WI38 (cell line): ENCODE data around the gene TNFAIP2.
"Not testable (repeated sequence)": the region's sequence is repeated elsewhere in the genome, so short reads cannot be mapped to it uniquely, and the experiment has no call there.

Experiments
- H3K4me3 ChIP-seq: 2 replicates; pipeline ENCODE4 v1.5.1; 2011; ENCODE audit warnings: low read depth, mild to moderate bottlenecking, control low read depth, low read length
- TF ChIP-seq, protein P1 (sequence below): IDR thresholded peaks from 2 replicates; pipeline ENCODE4 v1.5.1; 2012; ENCODE audit warnings: low read depth, mild to moderate bottlenecking, control low read depth, low read length

Gene TNFAIP2

DNA sequence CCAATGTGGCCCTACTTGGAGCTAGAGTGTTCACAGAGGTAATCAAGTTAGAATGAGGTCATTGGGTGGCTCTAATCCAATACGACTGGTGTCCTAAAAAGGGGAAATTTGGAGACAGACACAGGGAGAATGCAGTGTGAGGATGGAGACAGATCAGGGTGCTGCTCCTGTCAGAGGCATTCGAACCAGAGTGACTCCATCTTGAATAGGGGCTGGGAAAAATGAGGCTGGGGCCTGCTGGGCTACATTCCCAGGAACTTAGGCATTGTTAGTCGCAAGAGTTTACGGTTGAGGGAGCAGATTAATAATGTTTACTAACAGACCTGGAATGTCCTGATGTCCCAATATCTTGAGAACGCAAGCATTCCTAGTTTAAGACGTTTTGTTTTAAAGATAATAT lies 20.2 kb downstream of the TNFAIP2 start:
- H3K4me3 ChIP-seq, result no peak overlapping the region
- TF ChIP-seq, protein P1, sequence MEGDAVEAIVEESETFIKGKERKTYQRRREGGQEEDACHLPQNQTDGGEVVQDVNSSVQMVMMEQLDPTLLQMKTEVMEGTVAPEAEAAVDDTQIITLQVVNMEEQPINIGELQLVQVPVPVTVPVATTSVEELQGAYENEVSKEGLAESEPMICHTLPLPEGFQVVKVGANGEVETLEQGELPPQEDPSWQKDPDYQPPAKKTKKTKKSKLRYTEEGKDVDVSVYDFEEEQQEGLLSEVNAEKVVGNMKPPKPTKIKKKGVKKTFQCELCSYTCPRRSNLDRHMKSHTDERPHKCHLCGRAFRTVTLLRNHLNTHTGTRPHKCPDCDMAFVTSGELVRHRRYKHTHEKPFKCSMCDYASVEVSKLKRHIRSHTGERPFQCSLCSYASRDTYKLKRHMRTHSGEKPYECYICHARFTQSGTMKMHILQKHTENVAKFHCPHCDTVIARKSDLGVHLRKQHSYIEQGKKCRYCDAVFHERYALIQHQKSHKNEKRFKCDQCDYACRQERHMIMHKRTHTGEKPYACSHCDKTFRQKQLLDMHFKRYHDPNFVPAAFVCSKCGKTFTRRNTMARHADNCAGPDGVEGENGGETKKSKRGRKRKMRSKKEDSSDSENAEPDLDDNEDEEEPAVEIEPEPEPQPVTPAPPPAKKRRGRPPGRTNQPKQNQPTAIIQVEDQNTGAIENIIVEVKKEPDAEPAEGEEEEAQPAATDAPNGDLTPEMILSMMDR, result no peak

DNA sequence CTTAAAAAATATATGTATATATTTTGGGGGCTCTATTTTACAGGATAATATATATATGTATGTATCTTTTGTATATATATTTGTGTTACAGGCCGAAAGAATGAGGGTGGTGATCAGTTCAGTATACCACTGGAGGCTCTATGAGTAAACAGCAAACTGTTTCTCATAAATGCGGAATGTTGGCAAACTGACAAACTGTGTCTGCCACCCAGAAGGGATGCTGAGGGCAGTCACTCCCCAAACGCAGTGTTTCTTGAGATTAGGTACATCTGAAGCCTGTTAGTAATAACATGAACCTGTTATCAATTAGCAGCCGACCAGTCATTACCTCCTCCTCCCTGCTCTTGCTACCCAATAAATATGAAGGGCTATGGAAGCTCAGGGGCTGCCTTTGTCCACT lies 20.8 kb downstream of the TNFAIP2 start:
- no peak overlapping the region for H3K4me3 ChIP-seq
- TF ChIP-seq, protein P1, result no peak

DNA sequence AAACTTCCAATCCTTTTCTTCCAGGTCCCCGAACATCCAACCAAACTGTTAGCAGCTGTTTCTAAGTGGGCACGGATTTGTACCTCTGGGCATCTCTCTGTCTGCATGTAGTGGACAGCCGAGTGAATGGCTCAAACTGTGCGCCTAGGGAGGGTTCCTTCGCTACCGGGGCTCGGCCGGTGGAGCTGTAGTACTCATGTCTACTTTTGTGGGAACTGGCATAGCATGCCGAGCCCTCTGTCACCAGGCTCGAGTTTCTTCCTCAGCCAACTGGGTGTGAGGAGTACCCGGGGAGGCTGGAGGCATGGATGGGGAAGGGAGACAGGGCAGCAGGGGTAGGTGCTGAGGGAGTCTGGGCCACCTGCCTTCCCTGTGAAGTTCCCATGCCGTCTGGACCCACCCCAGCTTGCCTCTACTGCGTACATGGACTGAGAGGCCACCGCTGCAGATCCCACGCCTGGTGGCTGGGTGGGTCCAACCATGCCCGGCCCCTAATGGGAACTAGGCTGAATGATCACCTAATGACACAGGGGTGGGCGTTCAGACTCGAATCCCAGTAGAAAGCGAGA lies 23.0 kb downstream of the TNFAIP2 start:
- no peak overlapping the region for H3K4me3 ChIP-seq
- TF ChIP-seq, protein P1, result no peak

DNA sequence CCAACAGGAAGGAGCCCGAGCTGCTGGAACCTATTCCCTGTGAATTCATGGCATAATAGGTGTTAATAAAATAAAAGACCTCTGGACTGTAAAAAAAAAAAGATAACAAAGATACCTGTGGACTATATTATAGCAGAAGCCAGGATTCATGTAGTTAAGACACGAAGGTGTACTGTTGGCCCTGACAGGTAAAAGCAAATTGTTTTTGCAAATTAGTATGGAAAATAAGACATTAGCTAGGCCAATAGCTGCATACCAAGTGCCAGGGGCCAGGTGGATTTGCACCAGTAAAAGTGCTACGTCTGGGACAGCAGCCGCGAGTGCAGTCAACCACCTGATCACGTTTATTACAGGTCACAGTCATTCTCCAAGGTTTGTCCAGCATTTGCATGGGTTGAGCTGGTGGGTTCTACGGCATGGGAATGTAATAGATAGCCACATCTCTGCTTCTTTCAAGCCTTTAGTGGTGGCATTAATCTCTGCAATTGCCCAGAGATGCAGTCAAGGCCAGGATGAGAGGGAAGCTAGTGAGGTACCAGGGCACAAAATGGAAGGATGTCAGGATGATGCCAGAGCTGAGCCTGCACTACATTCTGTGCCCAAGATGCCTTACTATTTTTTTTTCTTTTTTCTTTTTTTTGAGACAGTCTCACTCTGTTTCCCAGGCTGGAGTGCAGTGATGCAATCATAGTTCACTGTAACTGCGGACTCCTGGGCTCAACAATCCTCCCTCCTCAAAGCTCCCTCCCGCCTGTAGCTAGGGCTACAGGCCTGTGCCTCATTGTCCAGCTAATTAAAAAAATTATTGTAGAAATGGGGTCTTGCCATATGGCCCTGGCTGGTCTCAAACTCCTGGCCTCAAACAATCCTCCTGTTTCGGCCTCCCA lies 26.3 kb downstream of the TNFAIP2 start:
- TF ChIP-seq, protein P1, result no peak
- H3K4me3 ChIP-seq, result no peak overlapping the region

DNA sequence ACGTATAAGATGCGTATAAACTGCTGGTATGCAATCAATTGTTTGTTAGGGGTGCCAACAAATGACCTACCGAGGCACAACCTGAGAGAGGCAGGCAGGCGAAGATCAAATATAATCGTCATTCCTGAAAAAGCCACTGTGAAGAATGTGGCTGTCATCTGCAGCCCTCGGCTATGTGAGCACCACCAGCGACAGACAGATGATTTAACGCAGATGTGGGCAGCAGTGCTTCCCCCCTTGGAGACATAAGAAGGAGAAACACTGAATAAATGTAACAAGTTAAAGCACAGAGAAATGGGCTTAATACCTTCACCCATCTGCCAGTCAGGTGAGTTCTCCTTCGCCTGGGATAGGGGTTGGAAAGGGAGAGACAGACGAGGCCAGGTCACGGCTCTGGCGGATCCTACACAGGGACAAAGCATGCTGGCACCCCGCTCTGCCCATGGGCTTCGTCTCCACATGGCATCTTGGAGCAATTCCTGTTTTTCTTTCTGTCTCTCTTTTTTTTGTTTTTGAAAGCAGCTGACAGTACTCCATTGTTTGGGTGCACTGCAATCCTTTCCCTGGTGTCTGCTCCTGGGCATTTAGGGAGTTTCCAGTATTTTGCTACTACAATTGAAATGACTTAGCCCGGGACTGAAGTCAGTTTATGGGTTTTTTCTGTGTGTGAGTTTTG lies 28.1 kb downstream of the TNFAIP2 start:
- TF ChIP-seq, protein P1, result no peak
- H3K4me3 ChIP-seq, result no peak overlapping the region

DNA sequence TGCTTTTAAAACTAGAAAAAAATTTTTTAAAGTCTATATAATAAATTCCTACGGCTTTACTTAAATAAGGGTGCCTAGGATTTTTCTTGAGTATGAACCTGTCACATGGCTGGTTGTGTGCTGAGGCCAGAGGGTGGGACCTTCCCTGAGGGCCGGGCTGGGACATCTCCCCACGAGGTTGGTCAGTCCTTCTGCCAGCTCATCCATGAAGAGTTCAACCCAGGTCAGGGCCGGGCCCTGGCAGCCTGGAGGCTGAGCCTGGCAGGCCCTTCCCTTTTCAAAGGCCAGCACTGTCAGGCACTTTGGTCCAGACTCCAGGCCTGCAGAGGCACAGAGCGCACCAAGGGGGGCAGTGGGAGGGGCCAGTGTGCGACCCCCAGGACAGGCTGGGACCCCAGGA lies 31.7 kb downstream of the TNFAIP2 start:
- H3K4me3 ChIP-seq, result no peak overlapping the region
- TF ChIP-seq, protein P1, result no peak

DNA sequence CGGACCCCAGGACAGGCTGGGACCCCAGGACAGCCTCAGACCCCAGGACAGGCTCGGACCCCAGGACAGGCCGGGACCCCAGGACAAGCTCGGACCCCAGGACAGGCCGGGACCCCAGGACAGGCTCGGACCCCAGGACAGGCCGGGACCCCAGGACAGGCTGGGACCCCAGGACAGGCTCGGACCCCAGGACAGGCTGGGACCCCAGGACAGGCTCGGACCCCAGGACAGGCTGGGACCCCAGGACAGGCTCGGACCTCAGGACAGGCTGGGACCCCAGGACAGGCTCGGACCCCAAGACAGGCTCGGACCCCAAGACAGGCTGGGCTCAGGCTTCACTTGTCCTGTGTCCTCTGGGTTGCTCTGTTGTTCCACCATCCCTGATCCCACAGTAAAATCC lies 32.2 kb downstream of the TNFAIP2 start:
- H3K4me3 ChIP-seq, result not testable (repeated sequence)
